SIG-M5 treated with dmso at 0.1 percent for 504 hours (cell line): ENCODE data around the gene RHOBTB3.
"Not testable (repeated sequence)": the region's sequence is repeated elsewhere in the genome, so short reads cannot be mapped to it uniquely, and the experiment has no call there.

Experiments
- DNase-seq: peaks from one replicate; lab custom pipeline; 2025; ENCODE audit not compliant: unreplicated experiment; lab: John Stamatoyannopoulos, UW

RHOBTB3 gene

DNA sequence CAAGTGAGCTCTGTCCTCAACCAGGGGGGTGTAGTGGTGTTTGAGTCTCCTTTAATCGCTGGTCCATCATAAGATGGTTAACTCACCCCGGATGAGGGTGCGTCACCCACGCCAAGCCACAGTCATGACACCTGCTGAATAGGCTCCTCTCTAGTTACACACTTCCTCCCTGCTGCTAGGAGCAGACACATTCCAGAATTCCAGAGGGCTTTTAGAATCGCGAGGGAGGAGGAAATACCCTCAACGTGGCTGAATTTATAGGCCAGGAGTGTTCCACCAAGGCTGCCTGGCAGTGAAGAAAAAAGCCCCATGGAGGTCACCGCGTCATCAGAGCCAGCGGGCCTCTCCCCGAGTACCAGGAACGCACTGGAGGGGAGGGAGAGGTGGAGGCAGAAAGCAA is 86.3 kb downstream of the RHOBTB3 start:
- DNase-seq = no peak

- peak; percentile 99 for DNase-seq
Observed at GRCh38 chr5:95818181-95819147, 87.3 kb downstream of the RHOBTB3 start.

DNA sequence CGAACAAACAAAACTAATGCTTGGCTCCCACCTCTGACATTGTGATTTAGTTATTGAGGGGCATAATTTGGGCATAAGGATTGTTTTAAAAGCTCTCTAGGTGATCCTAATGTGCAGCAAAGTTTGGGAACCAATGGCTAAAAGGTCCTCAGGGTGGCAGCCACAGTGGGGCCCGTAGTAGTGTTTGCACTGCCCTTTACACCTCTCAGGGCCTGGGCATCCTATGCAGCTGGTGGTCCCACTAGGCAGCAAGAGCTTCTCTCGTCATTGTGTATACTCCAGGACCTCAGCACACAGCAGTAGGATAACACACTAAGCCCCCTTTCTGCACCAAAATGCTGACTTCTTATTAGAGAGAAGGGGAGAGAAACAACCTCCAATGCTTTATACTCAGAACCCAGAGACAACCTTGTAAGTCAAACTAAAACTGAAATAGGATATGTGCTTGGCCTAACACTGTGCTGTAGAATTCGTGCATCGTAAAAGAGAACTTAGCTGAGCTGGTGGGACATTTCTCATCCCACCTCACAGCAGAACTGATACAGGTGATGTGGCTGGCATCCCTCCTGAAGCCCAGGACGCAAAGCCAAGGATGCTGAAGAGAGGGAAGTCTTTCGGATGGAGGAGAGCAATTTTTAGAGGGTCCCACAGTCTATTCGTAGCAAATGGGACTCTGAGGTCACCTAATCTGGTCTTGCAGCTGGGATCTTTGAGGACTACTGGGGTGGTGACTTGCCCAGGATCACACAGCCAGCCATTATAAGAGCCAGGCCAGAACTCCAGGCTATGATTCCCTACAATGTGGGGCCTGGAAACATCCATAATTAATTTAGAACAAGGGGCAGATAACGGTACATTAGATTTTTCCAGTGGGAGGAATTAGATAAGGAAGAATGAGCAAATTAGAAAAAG is 90.2 kb downstream of the RHOBTB3 start:
- no peak for DNase-seq

GRCh38 chr5:95822043-95822541 is 91.0 kb downstream of the RHOBTB3 start:
- DNase-seq = no peak

DNA sequence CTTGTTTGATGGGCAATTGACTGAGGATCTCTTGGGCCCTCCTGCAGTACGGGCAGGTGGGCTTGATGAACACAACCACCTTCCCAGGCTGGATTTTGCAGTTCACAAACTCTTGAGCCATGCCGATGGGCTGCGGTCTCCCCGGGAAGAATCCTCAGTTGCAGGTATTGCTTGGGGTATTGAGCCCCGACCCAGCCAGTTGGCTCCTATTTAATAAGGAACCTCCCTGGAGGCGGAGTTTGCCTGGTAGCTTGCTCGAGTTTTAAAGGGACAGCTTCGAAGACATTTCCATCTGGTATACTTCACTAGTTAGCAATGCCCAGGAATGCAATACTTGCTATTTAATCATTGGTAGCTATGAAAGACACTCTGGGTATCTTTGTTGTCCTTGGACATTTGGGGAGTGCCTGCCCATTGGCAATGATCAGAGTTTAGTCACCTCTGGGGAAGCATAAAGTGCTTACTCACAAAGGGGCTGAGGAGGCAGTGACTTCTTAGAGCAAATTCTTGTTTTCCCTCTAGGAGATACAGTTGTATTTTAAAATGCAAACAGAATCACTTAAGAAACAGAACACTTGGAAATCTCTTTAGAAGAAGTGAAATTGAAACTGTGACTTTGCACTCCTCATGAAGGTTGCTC is 91.5 kb downstream of the RHOBTB3 start, which contains the start of gene GLRX:
TSS of gene GLRX (minus strand) at position 185 of the 640 bp plus-strand sequence. CDS start at position 121, 64 bp downstream.
- DNase-seq = peak; percentile 78

GRCh38 chr5:95823218-95823737 is 92.1 kb downstream of the RHOBTB3 start:
- DNase-seq = no peak

DNA sequence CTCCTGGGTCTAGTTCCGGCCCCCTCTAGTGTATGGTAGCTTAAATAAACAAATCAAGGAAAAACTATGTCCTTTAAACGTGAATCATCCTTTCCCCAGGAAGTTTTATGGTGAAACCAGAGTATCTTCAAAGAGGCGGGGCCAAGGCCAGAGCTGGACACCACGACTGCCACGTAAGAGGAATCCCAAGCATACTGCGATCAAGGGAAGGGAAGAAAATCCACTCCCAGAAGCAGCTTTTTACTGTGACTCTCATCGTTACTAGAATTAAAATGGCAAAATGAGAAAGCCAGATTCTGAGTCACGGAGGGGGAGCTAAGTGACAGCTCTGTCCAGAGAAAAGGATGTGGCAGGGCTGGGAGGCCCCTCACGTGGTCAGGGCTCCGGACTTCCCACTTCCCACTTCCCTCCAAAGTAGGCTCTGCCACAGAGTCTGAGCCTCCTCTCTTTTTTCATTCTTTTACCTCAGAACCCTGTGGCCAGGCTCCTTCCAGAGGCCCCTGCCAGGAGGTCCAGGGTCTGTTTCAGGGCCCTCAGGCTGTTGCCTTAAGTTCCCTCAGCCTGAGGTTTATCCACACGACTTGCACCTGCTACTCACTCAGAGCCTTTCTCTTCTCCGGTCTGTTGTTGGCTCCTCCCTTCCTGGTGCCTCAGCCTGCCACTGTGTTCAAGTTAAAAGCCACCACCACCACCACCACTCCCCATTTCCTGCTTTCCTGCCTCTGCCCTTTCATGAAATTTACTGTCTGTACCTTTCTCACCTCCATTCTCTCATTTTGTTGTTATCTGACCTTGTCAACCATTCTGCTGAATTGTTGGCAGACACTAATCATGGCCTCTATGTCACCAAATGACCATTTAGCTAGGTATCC is 92.8 kb downstream of the RHOBTB3 start:
- DNase-seq = peak; percentile 87

- DNase-seq = no peak
Observed at GRCh38 chr5:95824747-95825146, 93.6 kb downstream of the RHOBTB3 start.

GRCh38 chr5:95825495-95825894 is 94.4 kb downstream of the RHOBTB3 start:
- no peak for DNase-seq

DNA sequence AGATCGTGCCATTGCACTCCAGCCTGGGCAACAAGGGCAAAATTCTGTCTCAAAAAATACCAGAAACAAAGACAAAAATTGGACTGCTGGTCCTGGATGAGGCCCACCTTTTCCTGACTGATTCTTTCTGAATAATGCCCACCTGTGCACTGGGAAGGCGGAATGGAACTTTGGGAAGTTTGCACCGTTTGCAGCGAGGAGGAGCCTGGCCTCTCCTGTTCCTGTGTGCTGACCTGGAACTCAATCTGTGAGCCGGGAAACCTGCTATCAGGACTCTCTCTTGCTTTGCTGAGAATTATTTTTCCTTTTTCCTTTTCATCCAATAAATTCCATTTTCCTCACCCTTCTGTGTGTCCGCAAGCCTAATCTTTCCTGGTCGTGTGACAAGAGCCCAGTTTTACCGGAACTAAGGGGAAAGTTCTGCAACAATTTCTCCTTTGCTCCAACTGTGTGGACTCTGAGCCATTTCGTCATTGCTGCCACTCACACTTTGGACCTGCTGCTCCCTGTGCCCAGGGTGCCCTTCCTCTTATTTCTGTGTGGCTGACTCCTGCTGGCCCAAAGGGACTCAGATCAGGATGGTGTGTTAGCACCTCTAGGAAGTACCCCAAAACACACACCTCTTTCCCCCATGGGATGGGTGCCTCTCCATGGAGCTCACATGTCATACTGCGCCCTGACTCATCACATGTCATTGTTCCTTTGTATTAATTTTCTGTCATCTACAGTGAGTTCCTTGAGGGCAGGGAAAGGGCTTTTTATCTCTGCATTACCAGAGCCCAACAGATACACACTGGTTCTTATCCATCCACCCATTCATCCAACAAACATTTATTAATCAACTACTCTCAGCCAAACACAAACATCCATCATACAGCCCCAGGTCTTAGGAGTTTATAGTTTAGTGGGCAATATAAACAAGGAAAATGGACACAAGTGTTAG is 96.1 kb downstream of the RHOBTB3 start:
- no peak for DNase-seq

DNA sequence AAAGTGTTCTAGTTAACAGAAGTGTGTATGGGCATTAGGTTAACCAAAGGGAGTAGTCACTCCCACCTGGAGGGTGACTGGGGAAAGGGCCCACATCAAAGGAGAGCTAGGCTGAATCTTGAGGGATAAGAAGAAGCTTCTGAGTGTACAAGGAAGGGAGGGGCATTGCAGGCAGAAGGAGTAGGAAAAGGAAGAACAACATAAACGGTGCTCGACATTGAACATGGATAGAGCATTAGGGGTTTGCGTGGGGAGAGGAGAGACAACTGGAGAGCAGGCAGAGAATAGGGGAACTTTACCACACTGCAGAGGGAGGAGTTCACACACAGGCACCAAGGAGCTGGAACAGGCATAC is 96.7 kb downstream of the RHOBTB3 start:
- DNase-seq = no peak

DNA sequence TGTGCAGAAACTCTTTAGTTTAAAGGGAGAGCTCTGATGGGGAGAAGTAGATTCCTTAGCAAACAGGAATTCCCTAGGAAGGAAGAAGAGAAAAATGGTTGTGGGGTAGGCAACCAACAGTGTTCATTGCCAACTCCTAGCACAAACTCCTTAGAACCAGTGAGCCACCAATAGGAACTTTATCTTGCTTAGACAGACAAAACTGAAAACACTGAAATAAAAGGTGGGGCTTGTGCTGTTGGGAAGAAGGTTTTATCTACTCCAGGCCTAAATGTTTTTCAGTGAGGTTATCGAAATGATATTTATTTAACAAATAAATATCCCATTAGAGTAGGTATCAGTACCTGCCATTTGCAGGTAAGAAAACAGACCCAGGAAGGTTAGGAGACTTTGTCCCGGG is 99.1 kb downstream of the RHOBTB3 start:
- DNase-seq = no peak

DNA sequence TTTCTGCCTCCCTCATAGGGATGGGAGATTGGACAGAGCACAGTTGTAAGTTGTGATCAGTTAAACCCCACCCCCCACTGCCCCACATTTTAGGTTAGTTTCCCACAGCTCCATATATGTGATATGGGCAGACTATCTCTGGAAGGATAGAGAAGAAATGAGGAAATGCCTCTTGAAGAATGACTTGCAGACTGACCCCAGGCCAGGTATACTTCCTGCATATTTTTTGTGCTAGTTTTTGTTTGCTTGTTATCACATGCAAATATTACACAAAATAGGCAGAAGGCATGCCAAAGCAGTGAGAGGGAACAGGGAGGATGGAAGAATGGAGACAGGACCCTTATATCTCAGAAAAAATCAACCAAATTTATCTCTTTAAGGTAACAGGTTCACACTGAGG is 101.5 kb downstream of the RHOBTB3 start:
- no peak for DNase-seq

DNA sequence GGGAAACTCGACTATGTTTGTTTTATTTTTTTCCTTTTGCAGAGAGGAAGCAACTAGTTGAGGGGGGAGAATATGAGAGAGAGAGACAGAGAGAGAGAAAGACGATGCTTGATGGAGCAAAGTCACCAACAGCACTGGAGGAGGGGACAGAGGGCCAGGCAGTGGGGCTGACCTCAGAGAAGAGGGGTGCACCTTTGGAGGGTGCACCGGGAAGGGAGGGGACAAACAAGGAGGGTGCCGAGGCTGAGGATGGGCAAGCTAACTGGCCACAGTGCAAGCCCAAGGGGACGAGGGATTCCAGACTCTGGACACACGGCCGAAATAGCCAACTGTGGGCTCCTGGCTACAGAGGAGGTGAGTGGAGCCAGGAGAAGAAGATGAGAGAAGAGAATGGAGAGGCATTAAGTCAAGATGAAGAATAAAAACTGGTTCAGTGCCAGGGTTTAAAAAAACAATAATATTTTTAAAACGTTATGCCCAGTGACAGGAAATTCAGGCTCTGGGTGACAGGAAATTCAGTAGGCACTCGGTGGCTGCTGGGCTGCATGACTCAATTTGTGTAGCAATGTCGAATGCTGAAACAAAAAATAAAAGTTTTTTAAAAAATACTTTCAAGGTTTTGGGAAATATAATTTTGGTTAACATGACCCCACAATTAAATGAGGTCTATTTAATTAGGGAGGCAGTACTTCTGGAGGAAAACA is 104.7 kb downstream of the RHOBTB3 start:
- peak; percentile 40 for DNase-seq

DNA sequence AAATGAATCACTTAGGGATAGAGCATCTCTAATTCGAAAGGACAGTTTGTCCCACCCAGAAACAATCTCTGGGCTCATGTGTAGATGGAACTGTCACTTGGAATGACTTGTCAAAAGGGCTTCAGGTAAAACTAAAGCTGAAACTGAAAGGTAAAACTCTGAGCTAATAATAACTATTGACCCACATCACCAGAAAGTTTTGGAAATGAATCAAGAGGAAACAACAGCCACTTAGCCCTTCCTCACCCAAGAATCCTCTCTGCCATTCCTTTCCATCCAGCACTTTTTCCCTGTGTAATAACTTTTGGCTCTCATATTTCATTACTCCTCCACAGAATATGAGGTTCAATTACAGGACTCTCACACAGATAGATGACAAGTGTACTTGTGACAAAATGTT is 105.4 kb downstream of the RHOBTB3 start:
- no peak for DNase-seq

DNA sequence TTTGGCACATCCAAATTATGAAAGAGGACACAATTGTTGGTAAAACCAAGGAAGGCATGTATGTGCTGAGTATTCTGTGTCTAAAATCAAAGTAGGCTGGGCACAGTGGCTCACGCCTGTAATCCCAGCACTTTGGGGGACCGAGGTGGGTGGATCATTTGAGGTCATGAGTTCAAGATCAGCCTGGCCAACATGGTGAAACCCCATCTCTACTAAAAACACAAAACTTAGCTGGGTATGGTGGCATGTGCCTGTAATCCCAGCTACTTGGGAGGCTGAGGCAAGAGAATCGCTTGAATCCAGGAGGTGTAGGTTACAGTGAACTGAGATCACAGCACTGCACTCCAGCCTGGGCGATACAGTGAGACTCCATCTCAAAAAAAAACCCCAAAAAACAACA is 105.8 kb downstream of the RHOBTB3 start:
- not testable (repeated sequence) for DNase-seq

DNA sequence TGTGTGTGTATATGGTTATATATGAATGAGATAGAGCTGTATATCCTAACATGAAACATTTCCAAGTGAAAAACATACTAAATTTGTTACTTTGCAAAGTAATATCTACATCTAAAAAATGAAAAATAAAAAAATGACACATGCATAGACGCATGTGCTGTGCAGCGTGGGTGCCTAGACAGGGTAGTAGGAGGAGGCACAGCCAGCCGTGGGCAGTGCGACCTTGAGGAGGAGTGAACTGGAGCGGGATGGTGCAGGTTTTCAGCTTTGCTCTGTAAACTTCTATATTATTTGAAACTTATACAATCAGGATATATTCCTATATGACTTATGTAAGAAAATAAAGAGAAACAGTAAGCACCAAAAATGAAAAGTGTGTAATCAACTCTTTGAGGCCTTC is 106.4 kb downstream of the RHOBTB3 start:
- no peak for DNase-seq

DNA sequence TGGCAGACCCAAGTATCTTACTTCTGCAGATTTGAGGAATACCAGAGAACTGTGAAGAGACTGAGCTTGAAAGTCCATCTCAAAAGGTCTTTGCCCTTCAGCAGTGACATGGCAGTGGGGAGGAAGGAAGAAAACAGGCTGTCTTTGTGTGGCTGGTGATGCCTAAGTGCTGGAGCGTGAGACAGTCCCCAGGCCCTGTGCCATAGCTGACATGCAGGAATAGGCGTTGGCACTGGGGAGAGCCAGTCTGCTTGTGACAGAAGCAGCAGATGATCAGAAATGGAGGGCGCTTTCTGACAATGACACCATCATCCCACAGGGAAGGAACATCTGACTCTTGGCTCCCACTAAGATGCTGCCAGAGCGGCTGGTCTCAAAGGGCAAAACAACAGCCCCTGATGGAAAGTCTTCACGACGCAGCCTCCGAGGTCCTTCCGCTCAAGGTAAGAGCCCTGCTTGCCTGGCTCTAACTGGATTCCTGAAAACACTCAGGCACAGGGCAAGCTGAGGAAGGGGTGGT is 106.9 kb downstream of the RHOBTB3 start:
- no peak for DNase-seq
